Measurements from ENCODE around the gene PMPCA.

- TF ChIP-seq CTCF (conservative IDR thresholded peaks at IDR 0.05; ENCODE audit: low read length) (no peak), EZH2phosphoT487 (IDR thresholded peaks at IDR 0.05; ENCODE audit: borderline replicate concordance) (no peak)
Observed at GRCh38 chr9:136363949-136364748, 46.3 kb upstream of the PMPCA start.

All from Loucy (cell line).